Stomach smooth muscle (tissue), 2 donors: Measurements from ENCODE around the gene S100G.
"Not testable (repeated sequence)": the region's sequence is repeated elsewhere in the genome, so short reads cannot be mapped to it uniquely, and the experiment has no call there.

Source experiments
- H3K27ac ChIP-seq: one replicate; pipeline ENCODE4 v1.7.0; 2013; ENCODE audit warnings: mild to moderate bottlenecking, low read length, inconsistent platforms
- H3K27me3 ChIP-seq, 2 donors: one replicate each; pipeline ENCODE4 v1.7.0; 2013; ENCODE audit warnings: low read length in 2 of 2; ENCODE audit not compliant: insufficient read depth in 2 of 2, control insufficient read depth in 1 of 2
- H3K36me3 ChIP-seq, 2 donors: one replicate each; pipeline ENCODE4 v1.7.0; 2013; ENCODE audit warnings: low read length in 2 of 2; ENCODE audit not compliant: control insufficient read depth in 2 of 2, insufficient read depth in 2 of 2
- H3K4me1 ChIP-seq: one replicate; pipeline ENCODE4 v1.7.0; 2013; ENCODE audit warnings: low read length; ENCODE audit not compliant: control insufficient read depth, insufficient read depth
- H3K4me3 ChIP-seq, 2 donors: one replicate each; pipeline ENCODE4 v1.7.0; 2013; ENCODE audit warnings: low read length in 2 of 2
- H3K9ac ChIP-seq, 2 donors: one replicate each; pipeline ENCODE4 v1.7.0; 2013; ENCODE audit warnings: low read length in 2 of 2, mild to moderate bottlenecking in 1 of 2
- H3K9me3 ChIP-seq, 2 donors: one replicate each; pipeline ENCODE4 v1.7.0; 2013; ENCODE audit warnings: low read length in 2 of 2; ENCODE audit not compliant: control insufficient read depth in 2 of 2
- donor health status: healthy.
- donor health status: Pancreatic carcinoma.

Gene S100G, protein sequence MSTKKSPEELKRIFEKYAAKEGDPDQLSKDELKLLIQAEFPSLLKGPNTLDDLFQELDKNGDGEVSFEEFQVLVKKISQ

GRCh38 chrX:16649858-16650257 lies at the start of gene S100G:
Gene S100G (plus strand): TSS chrX:16650158. CDS start chrX:16651007, 849 bp downstream.
- no peak within 1 kb of the TSS for H3K27ac ChIP-seq

GRCh38 chrX:16601885-16602284 lies 48.1 kb upstream of the S100G start:
- H3K4me3 ChIP-seq = no peak overlapping the region
- H3K36me3 ChIP-seq = no peaks in the 10 kb centered on the region
- H3K27me3 ChIP-seq = no peaks in the 10 kb centered on the region
- peaks cover 3% of the 10 kb centered on the region for H3K4me1 ChIP-seq
- H3K9ac ChIP-seq = no peak overlapping the region
- H3K27ac ChIP-seq = no peak overlapping the region
- H3K9me3 ChIP-seq = peaks cover 0 to 3% of the 10 kb centered on the region in 2 donors

More at GRCh38 chrX:16649858-16650257, at the start of gene S100G:
- no peak within 1 kb of the TSS for H3K4me3 ChIP-seq
- H3K4me1 ChIP-seq = peaks cover 2% of the 10 kb centered on the region
- H3K9ac ChIP-seq = no peak within 1 kb of the TSS
- peaks cover 0 to 2% of the 10 kb centered on the region in 2 donors for H3K36me3 ChIP-seq
- H3K9me3 ChIP-seq = peaks cover 0 to 3% of the 10 kb centered on the region in 2 donors
- peaks cover 0 to 2% of the 10 kb centered on the region in 2 donors for H3K27me3 ChIP-seq

GRCh38 chrX:16603235-16603634 lies 46.7 kb upstream of the S100G start:
- H3K9me3 ChIP-seq, H3K9ac ChIP-seq, H3K36me3 ChIP-seq, H3K27me3 ChIP-seq, H3K4me3 ChIP-seq, H3K4me1 ChIP-seq: not testable (repeated sequence)
- peak overlapping the region; percentile 33 for H3K27ac ChIP-seq

- Histone ChIP-seq H3K4me3 (no peak overlapping the region), H3K9me3 (peaks cover 0 to 3% of the 10 kb centered on the region in 2 donors), H3K27me3 (no peaks in the 10 kb centered on the region), H3K9ac (no peak overlapping the region), H3K4me1 (peaks cover 3% of the 10 kb centered on the region), H3K27ac (peak overlapping the region; percentile 33), H3K36me3 (no peaks in the 10 kb centered on the region)
Measured at GRCh38 chrX:16603822-16604221, 46.1 kb upstream of the S100G start.

GRCh38 chrX:16604337-16604736 lies 45.6 kb upstream of the S100G start:
- peaks cover 0 to 3% of the 10 kb centered on the region in 2 donors for H3K9me3 ChIP-seq
- no peak overlapping the region for H3K27ac ChIP-seq
- no peak overlapping the region for H3K4me3 ChIP-seq
- peaks cover 3% of the 10 kb centered on the region for H3K4me1 ChIP-seq
- H3K27me3 ChIP-seq = no peaks in the 10 kb centered on the region
- H3K9ac ChIP-seq = no peak overlapping the region
- H3K36me3 ChIP-seq = no peaks in the 10 kb centered on the region

DNA sequence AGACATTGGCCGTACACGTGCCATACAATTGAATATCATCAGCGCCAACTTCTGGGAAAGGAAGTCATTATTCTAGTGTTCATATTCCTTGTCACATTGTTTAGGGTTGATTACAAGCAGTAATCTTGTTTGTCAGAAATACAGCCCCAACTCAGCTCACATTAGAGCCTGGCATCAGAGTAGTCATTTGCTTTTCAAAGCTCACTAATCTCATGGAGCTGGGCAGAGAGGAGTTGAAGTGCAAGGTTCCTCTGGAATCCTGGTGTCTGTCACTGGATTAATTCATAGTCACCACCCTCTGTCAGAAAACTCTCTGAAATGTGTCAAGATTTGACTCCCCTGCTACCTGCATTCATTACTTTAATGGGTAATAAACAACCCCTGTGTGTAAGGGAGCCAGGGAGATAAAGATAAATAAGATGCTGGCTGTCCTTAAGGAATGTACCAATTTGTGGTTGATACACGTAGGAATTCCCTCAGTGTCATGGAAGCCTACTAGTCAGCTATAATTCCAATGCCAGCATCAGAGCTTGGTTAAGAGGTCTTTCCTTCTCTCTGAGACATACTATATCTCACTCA lies 43.7 kb upstream of the S100G start:
- H3K9me3 ChIP-seq = peaks cover 0 to 3% of the 10 kb centered on the region in 2 donors
- H3K27me3 ChIP-seq = no peaks in the 10 kb centered on the region
- H3K4me1 ChIP-seq = peaks cover 3% of the 10 kb centered on the region
- H3K27ac ChIP-seq = no peak overlapping the region
- no peaks in the 10 kb centered on the region for H3K36me3 ChIP-seq
- no peak overlapping the region for H3K4me3 ChIP-seq
- H3K9ac ChIP-seq = no peak overlapping the region

GRCh38 chrX:16610121-16610621 lies 39.8 kb upstream of the S100G start:
- Histone ChIP-seq H3K27ac (no peak overlapping the region), H3K27me3 (no peaks in the 10 kb centered on the region), H3K4me3 (no peak overlapping the region), H3K9ac (no peak overlapping the region), H3K9me3 (no peaks in the 10 kb centered on the region), H3K4me1 (no peaks in the 10 kb centered on the region), H3K36me3 (no peaks in the 10 kb centered on the region)

- not testable (repeated sequence) for H3K9ac ChIP-seq, H3K27me3 ChIP-seq, H3K27ac ChIP-seq, H3K4me1 ChIP-seq, H3K4me3 ChIP-seq, H3K36me3 ChIP-seq, H3K9me3 ChIP-seq
Measured at GRCh38 chrX:16610654-16611053, 39.3 kb upstream of the S100G start.

DNA sequence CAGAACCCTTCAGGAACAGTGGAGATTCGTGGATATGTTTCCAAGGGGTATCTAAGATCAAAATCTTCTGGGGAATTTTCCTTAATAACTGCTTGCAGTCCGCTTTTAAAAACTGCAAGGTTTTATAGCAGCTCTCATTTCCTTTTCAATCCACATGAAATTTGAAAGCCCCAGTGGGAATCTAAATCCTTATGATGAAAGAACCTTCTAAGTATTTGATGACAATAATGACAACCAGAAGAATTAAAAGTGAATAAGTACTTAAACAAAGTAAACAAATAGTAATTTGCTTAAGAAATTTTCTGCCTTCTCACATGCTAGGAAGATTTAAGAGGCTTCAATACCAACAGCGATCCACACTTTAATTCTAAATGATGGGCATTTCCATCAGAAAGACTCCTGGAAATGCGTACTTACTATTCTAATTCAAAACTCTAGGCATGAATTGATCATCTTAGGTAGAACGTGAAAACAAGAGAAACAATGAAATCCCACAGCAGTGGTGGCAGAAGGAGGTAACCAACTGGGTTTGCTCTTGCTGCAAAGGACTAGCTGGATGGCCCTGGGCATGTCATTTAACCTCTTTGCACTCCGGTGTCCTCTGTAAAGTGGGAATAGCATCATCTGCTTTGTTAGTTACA lies 37.6 kb upstream of the S100G start:
- no peak overlapping the region for H3K27ac ChIP-seq
- H3K36me3 ChIP-seq = no peaks in the 10 kb centered on the region
- H3K4me1 ChIP-seq = no peaks in the 10 kb centered on the region
- H3K9me3 ChIP-seq = no peaks in the 10 kb centered on the region
- no peak overlapping the region for H3K9ac ChIP-seq
- no peak overlapping the region for H3K4me3 ChIP-seq
- no peaks in the 10 kb centered on the region for H3K27me3 ChIP-seq

DNA sequence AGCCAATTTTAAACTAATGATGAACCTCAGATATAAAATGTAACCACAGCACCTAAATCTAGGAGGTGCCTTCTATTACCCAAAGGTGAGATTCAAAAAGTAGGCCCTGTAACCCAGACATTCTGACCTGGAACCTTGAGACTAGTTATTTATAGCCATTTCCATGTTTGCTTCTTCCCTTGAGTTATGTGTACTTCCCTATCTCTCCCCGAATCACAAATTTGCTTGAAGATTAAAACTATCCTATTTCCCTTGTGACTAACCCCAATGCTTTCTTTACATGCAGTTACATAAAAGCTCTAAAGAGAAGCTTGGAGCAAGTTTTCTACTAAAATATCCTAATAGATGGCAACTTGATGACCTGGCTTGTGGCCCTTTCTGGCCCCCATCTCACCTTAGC lies 32.6 kb upstream of the S100G start:
- Histone ChIP-seq H3K9me3 (no peaks in the 10 kb centered on the region), H3K36me3 (peaks cover 0 to 4% of the 10 kb centered on the region in 2 donors), H3K4me1 (no peaks in the 10 kb centered on the region), H3K27ac (no peak overlapping the region), H3K9ac (no peak overlapping the region), H3K4me3 (no peak overlapping the region), H3K27me3 (peaks cover 0 to 4% of the 10 kb centered on the region in 2 donors)

DNA sequence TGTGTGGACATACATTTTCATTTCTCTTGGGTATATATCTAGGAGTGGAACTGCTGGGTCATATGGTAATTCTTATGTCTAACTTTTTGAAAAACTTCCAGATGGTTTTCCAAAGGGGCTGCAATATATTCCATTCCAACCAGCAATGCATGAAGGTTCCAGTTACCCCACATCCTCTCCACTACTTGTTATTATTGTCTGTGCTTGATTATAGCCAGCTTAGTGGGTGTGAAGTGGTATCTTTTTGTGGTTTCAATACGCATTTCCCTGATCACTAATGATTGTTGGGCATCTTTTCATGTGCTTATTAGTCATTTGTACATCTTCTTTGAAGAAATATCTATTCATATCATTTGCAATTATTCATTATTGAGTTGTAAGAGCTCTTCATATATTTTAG lies 31.5 kb upstream of the S100G start:
- no peaks in the 10 kb centered on the region for H3K4me1 ChIP-seq
- no peak overlapping the region for H3K9ac ChIP-seq

More for the DNA sequence above, 31.5 kb upstream of the S100G start:
- no peak overlapping the region for H3K27ac ChIP-seq
- H3K4me3 ChIP-seq = no peak overlapping the region
- peaks cover 0 to 4% of the 10 kb centered on the region in 2 donors for H3K36me3 ChIP-seq
- peaks cover 0 to 4% of the 10 kb centered on the region in 2 donors for H3K27me3 ChIP-seq
- no peaks in the 10 kb centered on the region for H3K9me3 ChIP-seq
